Suprapubic skin (tissue), 4 donors: ENCODE results near the gene DCLRE1A. TPM values are rescaled to one million over a fixed set of nuclear protein-coding genes. Genes with fewer than 3 reads are reported as not detected.

ENCODE experiments used
- DNase-seq, 2 donors: peaks; one replicate each; pipeline ENCODE4 v3.0.0-alpha.2; 2019; ENCODE audit warnings: low spot score in 2 of 2
- H3K27ac ChIP-seq: fragments of 200-600 bp; sonication (generic); one replicate; pipeline ENCODE4 v1.5.1; 2019
- H3K27me3 ChIP-seq: fragments of 200-600 bp; sonication (generic); one replicate; pipeline ENCODE4 v1.5.1; 2019
- H3K36me3 ChIP-seq: fragments of 200-600 bp; sonication (generic); one replicate; pipeline ENCODE4 v1.5.1; 2019
- H3K4me1 ChIP-seq: fragments of 200-600 bp; sonication (generic); one replicate; pipeline ENCODE4 v1.5.1; 2019
- H3K4me3 ChIP-seq: fragments of 200-600 bp; sonication (generic); one replicate; pipeline ENCODE4 v1.5.1; 2019; ENCODE audit warnings: mild to moderate bottlenecking
- H3K9me3 ChIP-seq: fragments of 200-600 bp; sonication (generic); one replicate; pipeline ENCODE4 v1.5.1; 2019
- CTCF ChIP-seq, 2 donors: fragments of 200-600 bp in 1 of 2; fragments of 450-650 bp in 1 of 2; sonication (generic) in 1 of 2; IDR thresholded peaks; one replicate each; pipeline ENCODE4 v1.5.1; 2016 to 2019; ENCODE audit warnings: antibody characterized with exemption in 2 of 2, mild to moderate bottlenecking in 1 of 2, moderate library complexity in 1 of 2
- EP300 ChIP-seq: sonication (generic); formaldehyde crosslinking; IDR thresholded peaks from one replicate; pipeline ENCODE4 v1.6.1; 2017; ENCODE audit warnings: antibody characterized with exemption
- POLR2A ChIP-seq, 2 donors: fragments of 450-650 bp; IDR thresholded peaks; one replicate each; pipeline ENCODE4 v1.6.1; 2017; ENCODE audit warnings: antibody characterized with exemption in 2 of 2, mild to moderate bottlenecking in 2 of 2, moderate library complexity in 2 of 2
- POLR2AphosphoS5 ChIP-seq, 3 donors: sonication (generic); formaldehyde crosslinking; IDR thresholded peaks; one replicate each; pipeline ENCODE4 v1.6.1; 2017; ENCODE audit warnings: antibody characterized with exemption in 3 of 3
- WGBS: methylation state at CpG from one replicate; pipeline ENCODE4 v1.1.5; 2018; 5-methylcytosine and 5-hydroxymethylcytosine counted together
- total RNA-seq, 4 donors: library from RNA; depleted of rRNA; stranded (reverse); fragments of >200 nt; gene quantifications; one replicate each; pipeline ENCODE4 v1.1.0, GENCODE V29; 2016

The DCLRE1A gene
- total RNA-seq, 4 donors from 2014 or later: 3.6 to 5.2 (median 4.2) TPM

DNA sequence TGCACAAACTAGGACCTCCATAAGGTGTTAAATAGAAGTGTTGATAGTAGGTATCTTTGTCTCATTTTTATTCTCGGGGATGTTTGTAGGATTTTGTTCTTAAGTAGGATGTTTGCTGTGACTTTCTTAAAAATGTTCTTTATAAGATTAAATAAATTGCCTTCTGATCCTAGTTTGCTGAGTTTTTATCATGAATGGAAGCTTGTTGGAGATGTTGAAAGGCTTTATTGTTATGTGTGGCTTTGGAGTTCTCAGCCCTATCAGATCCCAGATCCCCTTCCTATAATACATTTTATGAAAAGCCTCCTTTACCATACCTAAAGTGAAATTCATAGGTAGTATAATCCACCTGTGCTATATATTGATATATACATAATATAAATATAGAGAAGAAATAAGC is 40.7 kb upstream of the DCLRE1A start:
- TF ChIP-seq EP300 (no peak), POLR2A (IDR thresholded peaks at IDR 0.05) (no peak), CTCF (IDR thresholded peaks at IDR 0.05) (no peak), POLR2AphosphoS5 (IDR thresholded peaks at IDR 0.05) (no peak)
- Histone ChIP-seq H3K9me3 (no peaks in the 10 kb centered on the region), H3K27ac (no peak overlapping the region), H3K4me1 (no peaks in the 10 kb centered on the region), H3K27me3 (no peaks in the 10 kb centered on the region), H3K36me3 (peaks cover 15% of the 10 kb centered on the region), H3K4me3 (no peak overlapping the region)
- no peak for DNase-seq
- WGBS: 82% methylated on average over 1 of the region's 1 CpG

DNA sequence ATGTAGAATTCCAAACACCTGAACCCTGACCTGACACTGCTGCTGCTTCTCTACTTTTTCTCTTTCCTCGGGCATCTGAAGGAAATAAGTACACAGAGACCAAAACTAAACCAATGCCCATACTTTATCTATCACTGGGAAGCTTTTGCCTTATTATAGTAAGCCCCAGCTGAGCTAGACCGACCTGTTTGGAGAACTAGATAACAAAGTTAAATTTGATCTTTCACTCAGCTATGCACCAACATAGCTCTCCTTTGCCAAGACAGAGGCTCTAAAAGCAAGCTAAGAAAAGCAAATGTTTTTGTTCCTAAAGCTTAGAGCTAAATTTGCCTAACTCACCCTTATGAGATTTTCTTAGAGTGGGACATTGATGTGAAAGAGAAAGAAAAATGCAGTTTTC is 39.7 kb upstream of the DCLRE1A start:
- Histone ChIP-seq H3K4me3 (no peak overlapping the region), H3K9me3 (no peaks in the 10 kb centered on the region), H3K27ac (no peak overlapping the region), H3K36me3 (peaks cover 5% of the 10 kb centered on the region), H3K27me3 (no peaks in the 10 kb centered on the region), H3K4me1 (no peaks in the 10 kb centered on the region)
- WGBS: 89% methylated on average over 2 of the region's 2 CpGs
- TF ChIP-seq CTCF (IDR thresholded peaks at IDR 0.05) (no peak), POLR2AphosphoS5 (IDR thresholded peaks at IDR 0.05) (no peak), EP300 (no peak), POLR2A (IDR thresholded peaks at IDR 0.05) (no peak)
- DNase-seq: no peak

DNA sequence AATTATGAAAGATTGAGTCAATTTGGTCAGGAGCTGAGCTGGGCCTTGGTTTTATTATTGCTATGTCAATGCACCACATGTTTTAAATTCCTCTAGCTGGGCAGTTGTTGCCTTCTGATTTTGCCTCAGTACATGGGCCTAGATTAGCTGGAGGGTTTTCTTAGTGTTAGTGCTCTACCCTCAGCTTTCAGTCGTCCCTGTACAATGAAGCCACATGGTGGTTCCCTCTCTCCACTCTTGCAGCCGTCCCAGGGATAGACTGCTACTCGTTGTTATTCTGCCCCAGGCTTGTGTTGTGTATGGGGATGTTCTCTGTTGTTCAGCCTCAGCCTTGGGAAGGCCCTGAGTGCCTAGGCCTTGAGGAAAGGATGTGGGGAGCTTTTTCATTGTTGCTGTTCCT is 37.6 kb upstream of the DCLRE1A start:
- no peaks in the 10 kb centered on the region for H3K27me3 ChIP-seq
- H3K36me3 ChIP-seq: peaks cover 12% of the 10 kb centered on the region
- no peaks in the 10 kb centered on the region for H3K4me1 ChIP-seq
- TF ChIP-seq CTCF (IDR thresholded peaks at IDR 0.05): no peak
- TF ChIP-seq POLR2A (IDR thresholded peaks at IDR 0.05): no peak
- TF ChIP-seq EP300: no peak
- no peak for TF ChIP-seq POLR2AphosphoS5 (IDR thresholded peaks at IDR 0.05)
- 75% methylated on average over 3 of the region's 3 CpGs for WGBS
- H3K4me3 ChIP-seq: no peak overlapping the region
- DNase-seq: no peak
- no peaks in the 10 kb centered on the region for H3K9me3 ChIP-seq
- H3K27ac ChIP-seq: no peak overlapping the region

DNA sequence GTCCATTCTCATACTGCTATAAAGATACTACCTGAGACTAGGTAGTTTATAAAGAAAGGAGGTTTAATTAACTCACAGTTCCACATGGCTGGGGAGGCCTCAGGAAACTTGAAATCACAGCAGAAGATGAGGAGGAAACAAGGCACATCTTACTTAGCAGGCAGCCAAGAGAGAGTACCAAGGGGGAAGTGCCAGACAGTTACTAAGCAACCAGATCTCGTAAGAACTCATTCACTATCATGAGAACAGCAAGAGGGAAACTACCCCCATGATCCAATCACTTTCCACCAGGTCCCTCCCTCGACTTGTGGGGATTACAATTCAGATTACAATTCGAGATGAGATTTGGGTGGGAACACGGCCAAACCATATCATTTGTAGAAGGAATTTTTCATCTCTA is 36.9 kb upstream of the DCLRE1A start:
- no peak for DNase-seq
- no peak overlapping the region for H3K4me3 ChIP-seq
- no peaks in the 10 kb centered on the region for H3K4me1 ChIP-seq
- no peak overlapping the region for H3K27ac ChIP-seq
- peaks cover 17% of the 10 kb centered on the region for H3K36me3 ChIP-seq
- TF ChIP-seq CTCF (IDR thresholded peaks at IDR 0.05): no peak
- no peak for TF ChIP-seq POLR2A (IDR thresholded peaks at IDR 0.05)
- TF ChIP-seq POLR2AphosphoS5 (IDR thresholded peaks at IDR 0.05): no peak
- no peak for TF ChIP-seq EP300
- WGBS: 74% methylated on average over 4 of the region's 4 CpGs
- no peaks in the 10 kb centered on the region for H3K27me3 ChIP-seq
- H3K9me3 ChIP-seq: no peaks in the 10 kb centered on the region

- H3K9me3 ChIP-seq: no peaks in the 10 kb centered on the region
- DNase-seq: no peak
- H3K4me3 ChIP-seq: no peak overlapping the region
- TF ChIP-seq POLR2AphosphoS5 (IDR thresholded peaks at IDR 0.05) (no peak), POLR2A (IDR thresholded peaks at IDR 0.05) (no peak), EP300 (no peak), CTCF (IDR thresholded peaks at IDR 0.05) (no peak)
- H3K4me1 ChIP-seq: no peaks in the 10 kb centered on the region
- peaks cover 25% of the 10 kb centered on the region for H3K36me3 ChIP-seq
- H3K27ac ChIP-seq: no peak overlapping the region
- WGBS: 81% methylated on average over 2 of the region's 2 CpGs
- H3K27me3 ChIP-seq: no peaks in the 10 kb centered on the region
Observed at GRCh38 chr10:113889911-113890310, 36.0 kb upstream of the DCLRE1A start.
